GM23338 (cell line): ENCODE measurements around the gene CENPO. TPM values are rescaled to one million over a fixed set of nuclear protein-coding genes. Genes with fewer than 3 reads are reported as not detected.

ENCODE experiments used
- ATAC-seq: fragments of 200-7000 bp; cut with Tn5 transposase; 3 replicates; pipeline ENCODE4 v1.9.1; 2020
- DNase-seq: peaks from one replicate; pipeline ENCODE4 v3.0.0-alpha.2; 2015; ENCODE audit warnings: low spot score
- H2AFZ ChIP-seq: fragments of 200-600 bp; sonication (generic); 2 replicates; pipeline ENCODE4 v1.8.0; 2016; ENCODE audit warnings: antibody characterized with exemption, mild to moderate bottlenecking, moderate library complexity
- H3F3A ChIP-seq: fragments of 200-600 bp; sonication (generic); replicated peaks from 2 replicates; pipeline ENCODE4 v1.8.0; 2017; ENCODE audit warnings: antibody characterized with exemption, mixed run types, low read depth
- H3K27ac ChIP-seq: fragments of 200-600 bp; sonication (generic); 2 replicates; pipeline ENCODE4 v1.6.1; 2016; ENCODE audit warnings: low read depth
- H3K27me3 ChIP-seq: fragments of 200-600 bp; sonication (generic); 2 replicates; pipeline ENCODE4 v1.8.0; 2016; ENCODE audit warnings: mild to moderate bottlenecking, mixed run types, moderate library complexity; ENCODE audit not compliant: insufficient read depth
- H3K36me3 ChIP-seq: fragments of 200-600 bp; sonication (generic); 2 replicates; pipeline ENCODE4 v1.8.0; 2016; ENCODE audit warnings: mild to moderate bottlenecking; ENCODE audit not compliant: insufficient read depth
- H3K4me1 ChIP-seq: fragments of 200-600 bp; sonication (generic); 2 replicates; pipeline ENCODE4 v1.8.0; 2016; ENCODE audit warnings: mild to moderate bottlenecking, moderate library complexity; ENCODE audit not compliant: insufficient read depth
- H3K4me2 ChIP-seq: fragments of 200-600 bp; sonication (generic); 2 replicates; pipeline ENCODE4 v1.7.1; 2017; ENCODE audit warnings: mixed run types
- H3K4me3 ChIP-seq: fragments of 200-600 bp; sonication (generic); 2 replicates; pipeline ENCODE4 v1.6.1; 2016; ENCODE audit warnings: mixed run types
- H3K79me2 ChIP-seq: fragments of 200-600 bp; sonication (generic); replicated peaks from 2 replicates; pipeline ENCODE4 v1.8.0; 2017; ENCODE audit warnings: mild to moderate bottlenecking; ENCODE audit not compliant: insufficient read depth
- H3K9me2 ChIP-seq: fragments of 200-600 bp; sonication (generic); 2 replicates; pipeline ENCODE4 v1.8.0; 2017; ENCODE audit not compliant: insufficient read depth
- H4K20me1 ChIP-seq: fragments of 200-600 bp; sonication (generic); replicated peaks from 2 replicates; pipeline ENCODE4 v1.8.0; 2017; ENCODE audit warnings: mild to moderate bottlenecking; ENCODE audit not compliant: insufficient read depth
- H3K27ac Mint-ChIP-seq: 2 replicates; pipeline ENCODE4 v1.8.0; 2020; ENCODE audit warnings: inconsistent platforms, mild to moderate bottlenecking, moderate library complexity, mixed read lengths
- H3K27me3 Mint-ChIP-seq: 3 replicates; pipeline ENCODE4 v1.8.0; 2022; ENCODE audit warnings: low read depth, mild to moderate bottlenecking, moderate library complexity, mixed read lengths, inconsistent platforms; ENCODE audit not compliant: insufficient read depth, poor library complexity
- H3K36me3 Mint-ChIP-seq: 3 replicates; pipeline ENCODE4 v1.8.0; 2021; ENCODE audit warnings: low read depth, mild to moderate bottlenecking, inconsistent platforms, moderate library complexity, mixed read lengths
- H3K4me1 Mint-ChIP-seq: 3 replicates; pipeline ENCODE4 v1.8.0; 2020; ENCODE audit warnings: mild to moderate bottlenecking, inconsistent platforms, mixed read lengths
- H3K4me3 Mint-ChIP-seq: 3 replicates; pipeline ENCODE4 v1.8.0; 2021; ENCODE audit warnings: moderate library complexity, mild to moderate bottlenecking, inconsistent platforms, mixed read lengths
- H3K9me3 Mint-ChIP-seq: 3 replicates; pipeline ENCODE4 v1.8.0; 2020; ENCODE audit warnings: moderate library complexity, mild to moderate bottlenecking, inconsistent platforms, mixed read lengths
- CREB1 ChIP-seq: fragments of 250-450 bp; sonication (Bioruptor Pico); IDR thresholded peaks from 2 replicates; pipeline ENCODE4 v1.5.0; 2020; ENCODE audit warnings: low read depth, mild to moderate bottlenecking, moderate library complexity
- CTCF ChIP-seq, 2 experiments: fragments of 200-600 bp in 1 of 2; sonication (generic) in 1 of 2; conservative IDR thresholded peaks; 2 replicates each; pipeline versions ENCODE4 v1.5.1 to v1.6.1; 2016 to 2017; ENCODE audit warnings: antibody characterized with exemption in 2 of 2, low read depth in 2 of 2, mild to moderate bottlenecking in 2 of 2, moderate library complexity in 1 of 2
- EZH2 ChIP-seq: fragments of 200-600 bp; sonication (generic); IDR thresholded peaks from one replicate; pipeline ENCODE4 v1.8.0; 2017; ENCODE audit warnings: antibody characterized with exemption, mild to moderate bottlenecking, low read depth; ENCODE audit not compliant: unreplicated experiment
- JUNB ChIP-seq: IDR thresholded peaks from one replicate; pipeline ENCODE4 v1.6.1; 2016; ENCODE audit warnings: antibody characterized with exemption; ENCODE audit not compliant: unreplicated experiment
- NANOG ChIP-seq: IDR thresholded peaks from 2 replicates; pipeline ENCODE4 v1.6.1; 2016; ENCODE audit warnings: antibody characterized with exemption, borderline replicate concordance
- POLR2AphosphoS5 ChIP-seq: IDR thresholded peaks from 2 replicates; pipeline ENCODE4 v1.6.1; 2016; ENCODE audit warnings: antibody characterized with exemption, low read depth
- REST ChIP-seq: IDR thresholded peaks from one replicate; pipeline ENCODE4 v1.6.1; 2018; ENCODE audit warnings: antibody characterized with exemption; ENCODE audit not compliant: unreplicated experiment
- ZNF331 ChIP-seq: fragments of 250-450 bp; sonication (Bioruptor Pico); IDR thresholded peaks from 2 replicates; pipeline ENCODE4 v1.5.0; 2020; ENCODE audit warnings: low read depth, mild to moderate bottlenecking, moderate library complexity
- ZNF462 ChIP-seq: fragments of 250-450 bp; sonication (Bioruptor Pico); IDR thresholded peaks from 2 replicates; pipeline ENCODE4 v1.5.0; 2020; ENCODE audit warnings: mild to moderate bottlenecking, moderate library complexity
- polyA plus RNA-seq: library from polyadenylated mRNA; unstranded; fragments of >200 nt; fragmentation: Nextera tagmentation; extraction: Ambion mirVana; gene quantifications from 2 replicates; pipeline ENCODE4 v1.2.1, GENCODE V29; 2016
- total RNA-seq: library from RNA; depleted of rRNA; stranded (reverse); fragments of >200 nt; shearing (Covaris generic); gene quantifications from 2 replicates; pipeline ENCODE4 v1.2.3, GENCODE V29; 2014

Gene CENPO
- total and polyA plus RNA-seq, 2 experiments from 2014 or later = 27.0 to 44.7 TPM

- H3K27ac Mint-ChIP-seq = no peak overlapping the region; the same call in 1 of the 2 replicates
- DNase-seq (no peak), ATAC-seq (no peak)
- peaks cover 13% of the 10 kb centered on the region for H3K36me3 Mint-ChIP-seq
- Histone ChIP-seq H3K4me3 (no peak overlapping the region), H3K36me3 (0 out of 2 replicates have a peak, but pooled peaks cover 4% of the 10 kb centered on the region), H3K27ac (no peak overlapping the region), H4K20me1 (0 out of 2 replicates have a peak, but pooled peaks cover 3% of the 10 kb centered on the region), H2AFZ (no peak overlapping the region), H3K9me2 (no peaks in the 10 kb centered on the region), H3F3A (no peaks in the 10 kb centered on the region), H3K4me1 (no peaks in the 10 kb centered on the region), H3K4me2 (no peak overlapping the region), H3K79me2 (no peaks in the 10 kb centered on the region), H3K27me3 (no peaks in the 10 kb centered on the region)
- H3K9me3 Mint-ChIP-seq = peaks cover 20% of the 10 kb centered on the region
- TF ChIP-seq ZNF462 (CRISPR knock-in tag) (no peak), JUNB (no peak), EZH2 (no peak), REST (no peak), NANOG (no peak), CTCF (conservative IDR thresholded peaks at IDR 0.05; ENCODE audit: low read depth in 2 of 2) (no peak), POLR2AphosphoS5 (no peak), CREB1 (CRISPR knock-in tag) (no peak), ZNF331 (CRISPR knock-in tag) (no peak)
- no peak overlapping the region for H3K4me3 Mint-ChIP-seq
- H3K27me3 Mint-ChIP-seq = peaks cover 6% of the 10 kb centered on the region
- no peaks in the 10 kb centered on the region for H3K4me1 Mint-ChIP-seq
Observed at GRCh38 chr2:24852431-24853020, 59.3 kb downstream of the CENPO start.
